Esophagus muscularis mucosa (tissue), 4 donors: Measurements from ENCODE around the gene ATXN3. TPM values are rescaled to one million over a fixed set of nuclear protein-coding genes. Genes with fewer than 3 reads are reported as not detected.

Experiments
- DNase-seq: peaks from one replicate; pipeline ENCODE4 v3.0.0-alpha.2; 2017; ENCODE audit errors: extremely low spot score
- H3K27ac ChIP-seq, 4 donors: fragments of 200-600 bp; sonication (generic); replicated peaks in 1 of 4; 1 replicate in 3 of 4; 2 replicates in 1 of 4; pipeline ENCODE4 v1.5.1; 2016 to 2019; ENCODE audit warnings: mild to moderate bottlenecking in 1 of 4
- H3K27me3 ChIP-seq, 4 donors: fragments of 200-600 bp; sonication (generic); one replicate each; pipeline versions ENCODE4 v1.5.1 to v1.6.0; 2016 to 2019
- H3K36me3 ChIP-seq, 4 donors: fragments of 200-600 bp; sonication (generic); one replicate each; pipeline ENCODE4 v1.5.1; 2016 to 2019
- H3K4me1 ChIP-seq, 4 donors: fragments of 200-600 bp; sonication (generic); one replicate each; pipeline ENCODE4 v1.5.1; 2016 to 2019
- H3K4me3 ChIP-seq, 4 donors: fragments of 200-600 bp; sonication (generic); 1 replicate in 2 of 4; 2 replicates in 2 of 4; pipeline ENCODE4 v1.5.1; 2016 to 2019; ENCODE audit warnings: mild to moderate bottlenecking in 4 of 4, moderate library complexity in 1 of 4
- H3K9me3 ChIP-seq, 4 donors: fragments of 200-600 bp; sonication (generic); 1 replicate in 3 of 4; 2 replicates in 1 of 4; pipeline ENCODE4 v1.5.1; 2016 to 2019
- CTCF ChIP-seq, 3 experiments: fragments of 200-600 bp in 2 of 3; fragments of 450-650 bp in 1 of 3; sonication (generic) in 2 of 3; IDR thresholded peaks; one replicate each; pipeline ENCODE4 v1.5.1; 2017 to 2019; ENCODE audit warnings: antibody characterized with exemption in 3 of 3, mild to moderate bottlenecking in 2 of 3, moderate library complexity in 1 of 3
- EP300 ChIP-seq: sonication (generic); formaldehyde crosslinking; IDR thresholded peaks from one replicate; pipeline ENCODE4 v1.6.1; 2017; ENCODE audit warnings: antibody characterized with exemption
- POLR2A ChIP-seq: fragments of 450-650 bp; IDR thresholded peaks from one replicate; pipeline ENCODE4 v1.6.1; 2017; ENCODE audit warnings: antibody characterized with exemption, moderate library complexity, mild to moderate bottlenecking, low read depth
- POLR2AphosphoS5 ChIP-seq, 2 donors: sonication (generic); formaldehyde crosslinking; IDR thresholded peaks; one replicate each; pipeline ENCODE4 v1.6.1; 2017; ENCODE audit warnings: antibody characterized with exemption in 2 of 2
- WGBS: methylation state at CpG from one replicate; pipeline ENCODE4 v1.1.5; 2018; 5-methylcytosine and 5-hydroxymethylcytosine counted together
- intact Hi-C: fragments of 100-400 bp; cut with DNase I; formaldehyde crosslinking; loops from one replicate; pipeline ENCODE4 v1.15.1; 2023
- total RNA-seq, 4 donors: library from RNA; depleted of rRNA; stranded (reverse); fragments of >200 nt; gene quantifications; one replicate each; pipeline versions ENCODE4 v1.1.0 to v1.2.1, GENCODE V29; 2016

The ATXN3 gene
- total RNA-seq, 4 donors from 2014 or later: 24.1 to 48.9 (median 24.9) TPM

- WGBS: 55% methylated on average over 16 of the region's 16 CpGs
- no peaks in the 10 kb centered on the region for H3K36me3 ChIP-seq
- intact Hi-C loops: loop anchor here (5.0 kb wide), 1 partner anchor 63 kb away; the partner anchor contains the start of gene TRIP11
- peak overlapping the region; percentile 89 to 99 (median 95) for H3K27ac ChIP-seq
- peaks cover 36 to 59% (median 55%) of the 10 kb centered on the region in 4 donors for H3K4me1 ChIP-seq
- no peak for DNase-seq
- no peaks in the 10 kb centered on the region for H3K27me3 ChIP-seq
- TF ChIP-seq POLR2AphosphoS5 (IDR thresholded peaks at IDR 0.05) (no peak), CTCF (IDR thresholded peaks at IDR 0.05) (no peak), POLR2A (no peak), EP300 (no peak)
- H3K4me3 ChIP-seq: peak overlapping the region; percentile 76 to 100 (median 83)
- no peaks in the 10 kb centered on the region for H3K9me3 ChIP-seq
Measured at GRCh38 chr14:92105073-92105892, 1.1 kb downstream of the ATXN3 start.

- Histone ChIP-seq H3K9me3 (no peaks in the 10 kb centered on the region), H3K4me3 (no peak overlapping the region), H3K27me3 (no peaks in the 10 kb centered on the region), H3K27ac (peak overlapping the region in 1 of 4 donors; percentile 92), H3K36me3 (no peaks in the 10 kb centered on the region), H3K4me1 (peaks cover 36 to 63% (median 58%) of the 10 kb centered on the region in 4 donors)
- no peak for TF ChIP-seq CTCF (IDR thresholded peaks at IDR 0.05)
- no peak for TF ChIP-seq POLR2AphosphoS5 (IDR thresholded peaks at IDR 0.05)
- no peak for TF ChIP-seq POLR2A
- TF ChIP-seq EP300: no peak
- WGBS: 92% methylated on average over 7 of the region's 7 CpGs
- intact Hi-C loops: no loop called here
- DNase-seq: no peak
Measured at GRCh38 chr14:92103363-92103989, 2.9 kb downstream of the ATXN3 start.

GRCh38 chr14:92099802-92100201 is 6.6 kb downstream of the ATXN3 start:
- TF ChIP-seq POLR2AphosphoS5 (IDR thresholded peaks at IDR 0.05) (no peak), POLR2A (no peak), EP300 (no peak), CTCF (IDR thresholded peaks at IDR 0.05) (no peak)
- Histone ChIP-seq H3K4me1 (peaks cover 24 to 50% (median 45%) of the 10 kb centered on the region in 4 donors), H3K9me3 (no peaks in the 10 kb centered on the region), H3K27ac (no peak overlapping the region), H3K36me3 (peaks cover 6 to 16% (median 13%) of the 10 kb centered on the region in 4 donors), H3K4me3 (no peak overlapping the region), H3K27me3 (no peaks in the 10 kb centered on the region)
- no peak for DNase-seq
- intact Hi-C loops: no loop called here

GRCh38 chr14:92093320-92093719 is 13.1 kb downstream of the ATXN3 start:
- WGBS: 41% methylated on average over 1 of the region's 1 CpG
- TF ChIP-seq EP300 (no peak), POLR2A (no peak), POLR2AphosphoS5 (IDR thresholded peaks at IDR 0.05) (no peak)
- Histone ChIP-seq H3K9me3 (no peaks in the 10 kb centered on the region), H3K4me1 (no peaks in the 10 kb centered on the region), H3K27ac (no peak overlapping the region), H3K36me3 (peaks cover 20 to 75% (median 55%) of the 10 kb centered on the region in 4 donors), H3K4me3 (no peak overlapping the region), H3K27me3 (no peaks in the 10 kb centered on the region)
- intact Hi-C loops: no loop called here
- no peak for DNase-seq

- intact Hi-C loops: no loop called here
- Histone ChIP-seq H3K4me1 (no peaks in the 10 kb centered on the region), H3K27ac (no peak overlapping the region), H3K4me3 (no peak overlapping the region), H3K36me3 (peaks cover 13 to 94% (median 74%) of the 10 kb centered on the region in 4 donors), H3K9me3 (no peaks in the 10 kb centered on the region), H3K27me3 (no peaks in the 10 kb centered on the region)
- TF ChIP-seq EP300 (no peak), POLR2AphosphoS5 (IDR thresholded peaks at IDR 0.05) (no peak), CTCF (IDR thresholded peaks at IDR 0.05) (no peak), POLR2A (no peak)
- WGBS: 93% methylated on average over 5 of the region's 5 CpGs
- DNase-seq: no peak
Measured at GRCh38 chr14:92088494-92088893, 17.9 kb downstream of the ATXN3 start.
